Measurements from ENCODE around the gene FOXQ1. TPM values are rescaled to one million over a fixed set of nuclear protein-coding genes. Genes with fewer than 3 reads are reported as not detected.

FOXQ1 gene
- polyA plus RNA-seq (2013, experiment 1 of 2; ENCODE audit: insufficient read length) = not detected
- polyA plus RNA-seq (2013, experiment 2 of 2; ENCODE audit: insufficient read length) = 0.12 TPM

DNA sequence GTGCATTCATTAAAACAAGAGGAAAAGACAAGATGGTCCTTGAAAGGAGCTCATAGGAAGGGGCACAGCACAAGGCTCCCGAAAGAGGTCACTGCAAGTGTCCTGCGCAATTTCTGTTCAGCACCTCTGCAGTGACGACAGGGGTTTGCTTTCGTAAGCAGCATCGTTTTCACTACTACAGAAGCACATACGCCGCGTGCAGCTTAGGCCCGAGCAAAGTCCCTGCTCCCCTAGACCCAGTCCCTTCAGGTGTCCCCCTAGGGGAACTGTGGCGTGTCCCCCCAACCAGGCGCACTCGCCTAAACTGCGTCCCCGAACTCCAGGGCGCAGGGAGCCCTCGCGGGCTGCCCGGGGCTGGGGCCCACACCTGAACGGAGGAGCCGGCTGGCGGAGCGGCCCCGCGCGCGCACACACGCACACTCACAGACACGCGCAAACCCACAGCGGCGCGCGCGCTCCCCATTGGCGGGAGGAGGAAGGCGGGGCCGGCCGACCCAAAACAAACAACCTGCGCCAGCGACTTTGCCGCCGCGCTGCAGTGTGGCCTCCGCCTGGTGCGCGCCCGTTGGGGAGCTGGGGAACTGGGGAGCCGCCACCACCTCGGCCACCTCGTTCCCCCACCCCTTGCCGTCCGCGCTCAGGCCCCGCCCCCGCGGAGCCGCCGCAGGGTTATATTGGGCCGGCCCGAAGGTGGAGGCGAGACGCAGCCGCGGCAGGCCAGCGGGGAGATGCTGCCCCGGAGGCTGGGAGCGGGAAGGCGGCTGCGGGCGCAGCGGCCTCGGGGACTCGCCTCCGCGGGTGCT lies at the start of gene FOXQ1:
FOXQ1 (plus strand) TSS at position 699 of the 803 bp plus-strand sequence. CDS start 607 bp downstream, outside the sequence.
- DNase-seq = no peak

GRCh38 chr6:1262704-1263038 lies 49.2 kb upstream of the FOXQ1 start:
- DNase-seq = no peak

DNA sequence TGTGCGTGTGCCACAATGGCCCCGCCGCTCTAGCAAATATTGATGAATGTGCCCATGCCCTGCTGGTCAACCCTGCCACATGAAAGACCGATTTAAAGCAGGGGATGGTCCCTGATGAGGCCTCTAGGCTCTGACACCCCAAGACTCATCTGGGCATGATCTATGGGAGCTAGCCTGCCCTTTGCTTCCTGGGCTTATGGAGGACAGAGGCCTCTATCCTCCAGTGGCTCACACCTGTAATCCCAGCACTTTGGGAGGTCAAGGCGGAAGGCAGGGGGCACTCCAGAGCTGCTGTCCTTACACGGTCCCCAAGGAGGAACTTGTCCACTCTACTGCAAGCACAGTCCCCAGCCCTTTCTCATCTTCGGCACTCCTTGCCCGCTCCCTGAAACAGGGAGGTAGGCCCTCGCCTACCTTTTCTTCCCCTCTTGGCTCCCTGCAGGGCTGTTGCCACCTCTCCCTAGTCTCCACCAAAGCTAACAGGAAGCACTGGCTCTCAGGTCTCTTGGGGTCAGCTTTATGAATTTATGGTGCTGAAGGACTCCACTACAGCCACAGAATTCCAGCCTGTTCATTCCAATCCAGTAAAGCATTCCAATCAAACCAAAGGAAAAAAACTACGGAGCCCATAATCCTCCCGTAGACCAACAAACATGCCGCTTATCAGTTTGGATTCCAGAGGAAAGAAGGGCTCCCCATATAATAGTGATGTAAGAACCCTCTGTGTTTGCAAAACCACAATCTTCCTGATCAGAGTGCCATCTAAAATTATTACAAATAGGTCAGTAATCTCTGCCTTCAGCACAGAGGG lies 48.7 kb upstream of the FOXQ1 start:
- DNase-seq = peak; percentile 66

DNA sequence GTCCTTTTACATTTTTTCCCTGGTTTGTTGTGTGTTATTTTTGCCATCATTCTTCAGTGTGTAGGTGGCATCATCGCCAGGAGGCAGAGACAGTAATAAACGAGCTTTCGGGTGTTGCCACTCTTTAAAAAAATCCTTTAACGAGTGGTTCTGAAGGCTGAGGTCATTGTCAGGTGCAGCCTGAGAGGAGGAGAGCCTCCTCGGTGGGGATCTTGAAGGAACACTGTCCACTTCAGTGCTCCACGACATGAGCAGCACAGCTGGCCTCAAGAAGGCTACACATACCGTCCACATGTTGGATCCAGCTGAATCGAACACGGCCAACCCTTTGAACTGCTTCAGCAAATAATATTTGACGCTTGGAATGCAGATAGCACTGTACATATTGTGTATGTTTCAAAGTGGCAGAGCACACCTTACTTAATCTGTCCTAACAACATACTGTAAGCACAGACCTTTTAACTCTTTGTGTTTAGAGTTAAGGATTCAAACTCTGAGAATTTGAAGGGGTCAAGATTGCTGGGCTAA lies 48.0 kb upstream of the FOXQ1 start:
- no peak for DNase-seq

- no peak for DNase-seq
Measured at GRCh38 chr6:1264619-1265445, 47.1 kb upstream of the FOXQ1 start.

DNA sequence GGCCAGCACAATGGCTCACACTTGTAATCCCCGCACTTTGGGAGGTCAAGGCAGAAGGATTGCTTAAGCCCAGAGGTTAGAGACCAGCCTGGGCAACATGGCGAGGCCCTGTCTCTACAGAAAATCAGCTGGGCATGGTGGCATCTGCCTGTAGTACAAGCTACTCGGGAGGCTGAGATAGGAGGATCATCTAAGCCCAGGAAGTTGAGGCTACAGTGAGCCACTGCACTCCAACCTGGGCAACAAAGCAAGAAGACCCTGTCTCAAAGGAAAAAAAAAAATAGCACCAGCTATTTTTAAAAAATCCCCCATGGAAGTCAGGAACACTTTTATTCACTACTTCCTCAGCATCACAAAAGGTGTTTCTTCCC lies 45.2 kb upstream of the FOXQ1 start:
- no peak for DNase-seq

GRCh38 chr6:1267057-1267732 lies 44.7 kb upstream of the FOXQ1 start:
- DNase-seq = no peak

DNA sequence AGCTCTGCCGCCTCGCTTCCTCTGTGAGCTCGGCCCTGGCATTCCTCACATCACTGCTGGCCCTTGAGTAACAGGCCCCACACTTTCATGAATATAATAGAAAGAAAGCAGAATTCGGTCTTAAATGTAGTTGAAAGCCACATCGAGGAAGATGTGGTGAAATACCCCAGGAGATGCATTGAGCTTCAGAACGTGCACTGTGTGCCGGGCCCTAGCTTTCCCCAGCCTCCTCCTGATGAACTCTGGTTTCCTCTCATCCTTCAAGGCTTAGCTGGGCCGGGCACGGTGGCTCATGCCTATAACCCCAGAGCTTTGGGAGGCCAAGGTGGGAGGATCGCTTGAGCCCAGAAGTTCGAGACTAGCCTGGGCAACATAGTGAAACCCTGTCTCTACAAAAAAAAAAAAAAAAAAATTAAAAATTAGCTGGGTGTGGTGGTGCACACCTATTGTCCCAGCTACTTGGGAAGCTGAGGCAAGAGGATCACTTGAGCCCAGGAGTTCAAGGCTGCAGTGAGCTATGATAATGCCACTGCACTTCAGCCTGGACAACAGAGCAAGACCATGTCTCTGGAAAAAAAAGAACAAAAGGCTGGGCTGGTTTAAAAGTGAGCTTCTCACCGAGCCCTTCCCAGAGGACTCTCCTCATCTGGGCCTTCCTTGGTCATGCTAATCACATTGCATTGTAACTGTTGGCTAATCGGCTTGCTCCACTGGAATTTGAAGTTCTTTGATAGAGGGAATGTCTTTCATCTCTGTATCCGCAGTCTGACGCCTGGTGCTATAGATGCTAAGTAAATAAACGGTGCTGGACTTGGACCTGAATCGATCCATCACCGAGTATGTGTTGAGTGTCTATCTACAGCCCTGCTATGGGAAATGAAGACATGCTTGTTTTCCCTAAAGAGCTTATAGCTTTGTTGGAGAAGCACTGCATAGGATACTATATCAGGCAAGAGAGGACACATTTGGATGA lies 43.8 kb upstream of the FOXQ1 start:
- no peak for DNase-seq

DNA sequence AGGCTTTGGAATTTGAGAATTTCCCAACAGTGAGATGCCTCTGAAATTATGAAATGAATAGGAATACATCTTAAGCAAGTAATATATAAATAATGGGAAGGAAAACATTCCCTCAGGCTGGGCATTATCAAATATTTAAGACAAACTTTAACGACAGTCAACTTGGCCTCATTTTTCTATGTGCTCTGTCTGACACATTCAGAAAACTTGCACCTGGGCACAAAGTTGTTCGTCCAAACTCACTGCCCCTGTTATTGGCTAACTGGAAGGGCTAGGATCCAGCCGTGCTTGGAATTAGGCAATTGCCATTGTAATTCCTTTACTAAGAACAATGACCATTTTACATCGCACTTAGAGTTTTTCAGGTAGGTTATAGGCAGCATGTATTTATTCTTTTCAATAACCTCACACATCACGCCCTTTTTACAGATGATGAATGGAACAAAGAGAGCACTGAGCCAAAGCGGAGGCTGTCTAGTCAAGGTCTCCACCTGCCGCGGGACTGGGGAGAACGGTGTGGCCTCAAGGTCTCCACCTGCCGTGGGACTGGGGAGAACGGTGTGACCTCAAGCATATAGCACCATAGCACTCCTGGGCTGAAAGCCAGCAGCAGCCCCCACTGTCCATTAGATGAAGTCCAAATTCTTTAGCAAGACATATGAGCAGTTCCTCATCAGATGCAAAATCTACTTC lies 40.7 kb upstream of the FOXQ1 start:
- DNase-seq = no peak

- no peak for DNase-seq
Measured at GRCh38 chr6:1278061-1278720, 33.7 kb upstream of the FOXQ1 start.

- DNase-seq = no peak
Measured at GRCh38 chr6:1279065-1279464, 32.8 kb upstream of the FOXQ1 start.

DNA sequence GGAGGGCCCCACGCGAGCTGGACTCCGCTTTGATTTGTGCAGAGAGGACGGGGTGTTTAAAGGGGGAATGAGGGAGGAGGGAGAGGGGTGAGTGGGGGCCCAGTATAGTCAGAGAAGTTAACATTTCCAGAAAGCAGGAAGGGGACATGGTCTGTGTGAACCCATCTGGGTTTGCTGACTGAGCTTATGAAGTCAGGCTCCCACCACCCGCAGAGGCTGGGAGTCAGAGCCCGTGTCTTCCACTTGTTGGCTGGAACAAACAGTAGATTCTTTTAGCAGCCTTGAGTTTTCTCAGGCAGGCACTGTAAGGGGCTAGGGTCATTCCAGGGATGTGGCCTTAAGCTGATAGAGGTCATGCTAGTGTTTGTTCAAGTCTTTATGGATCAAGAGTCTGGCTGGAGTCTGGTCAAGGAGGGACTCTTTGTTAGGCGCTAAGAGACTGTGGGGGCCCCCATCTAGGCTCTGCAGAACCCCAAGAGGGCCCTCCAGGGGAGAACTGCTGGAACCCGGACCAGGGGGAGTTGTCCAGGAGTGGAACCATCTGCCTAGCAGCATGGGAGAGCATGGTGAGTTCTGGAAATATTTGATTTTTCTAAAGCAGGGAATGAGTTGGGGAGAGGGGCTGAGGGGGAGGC lies 31.1 kb upstream of the FOXQ1 start:
- DNase-seq = no peak

DNA sequence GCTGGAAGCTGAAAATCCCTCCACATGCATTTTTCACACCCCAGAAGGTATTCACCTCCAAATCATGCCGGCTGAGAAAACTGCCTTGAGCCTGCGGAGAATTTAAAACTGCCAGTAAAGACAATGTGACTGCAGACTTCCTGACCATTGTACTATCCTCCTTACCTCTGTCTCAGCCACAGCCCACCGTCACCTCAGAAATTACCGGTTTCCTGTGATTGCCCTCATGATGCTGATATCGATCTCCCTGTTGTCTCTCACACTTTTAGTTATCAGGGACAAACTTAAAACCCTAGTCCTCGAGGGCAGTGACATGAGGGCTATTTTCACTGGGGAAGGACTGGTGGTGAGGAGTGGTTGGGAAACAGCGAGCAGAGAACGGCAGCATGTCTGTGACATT lies 30.2 kb upstream of the FOXQ1 start:
- no peak for DNase-seq

DNA sequence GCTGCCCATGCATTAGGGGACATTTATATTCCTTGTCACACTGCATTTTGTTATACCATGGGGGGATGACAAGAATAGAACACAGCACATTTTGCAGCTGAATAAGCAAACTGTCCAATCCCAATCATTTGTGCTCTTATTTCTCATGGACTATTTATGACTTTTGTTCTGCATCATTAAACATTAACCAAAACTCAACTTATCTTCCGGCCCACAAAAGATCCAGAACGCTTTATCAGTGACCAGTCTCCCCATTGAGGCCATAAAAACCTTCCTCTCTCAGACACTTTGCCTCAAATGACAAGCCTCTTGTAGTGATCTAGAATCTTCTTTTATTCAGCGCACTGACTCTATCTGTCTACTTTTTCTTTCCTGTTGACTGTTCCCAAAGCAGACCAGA lies 28.4 kb upstream of the FOXQ1 start:
- DNase-seq = no peak

DNA sequence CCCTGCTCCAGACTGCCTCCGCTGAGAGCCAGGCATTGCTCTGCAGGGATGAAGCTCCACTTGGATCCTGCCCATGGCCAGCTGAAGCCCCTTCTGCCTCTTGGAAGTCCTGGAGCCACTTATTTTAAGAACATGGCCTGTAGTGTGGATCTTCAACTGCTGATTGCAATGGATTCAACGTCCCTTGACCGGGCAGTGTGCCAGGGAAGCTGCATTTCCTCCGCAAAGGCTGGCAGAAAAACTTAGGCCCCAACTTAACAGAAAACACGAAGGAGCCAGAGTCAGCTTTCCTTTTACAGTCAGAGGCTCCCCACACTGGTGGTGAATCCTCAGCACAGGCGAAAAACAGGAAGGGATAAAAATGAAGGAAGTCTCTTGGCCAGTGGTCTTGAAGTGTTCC lies 26.3 kb upstream of the FOXQ1 start:
- peak; percentile 47 for DNase-seq

DNA sequence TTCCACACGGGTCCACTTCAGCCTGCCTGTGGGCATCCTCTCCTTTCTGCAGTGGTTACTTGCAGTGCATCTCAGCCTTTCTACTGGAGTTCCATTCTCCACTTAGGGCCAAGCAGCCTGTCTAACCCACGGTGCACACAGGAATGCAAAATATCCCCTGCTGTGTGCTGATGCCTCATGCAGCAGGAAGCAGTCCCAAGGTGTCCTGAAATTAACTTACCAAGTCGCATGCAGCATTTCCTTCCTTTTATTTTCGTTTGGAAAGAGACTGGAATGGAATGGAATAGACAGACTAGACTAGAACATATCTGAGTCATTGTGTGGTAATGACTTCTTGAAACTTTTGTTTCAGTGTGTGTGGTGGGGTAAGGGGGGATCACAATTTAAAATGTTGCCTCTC lies 25.9 kb upstream of the FOXQ1 start:
- DNase-seq = peak; percentile 90

DNA sequence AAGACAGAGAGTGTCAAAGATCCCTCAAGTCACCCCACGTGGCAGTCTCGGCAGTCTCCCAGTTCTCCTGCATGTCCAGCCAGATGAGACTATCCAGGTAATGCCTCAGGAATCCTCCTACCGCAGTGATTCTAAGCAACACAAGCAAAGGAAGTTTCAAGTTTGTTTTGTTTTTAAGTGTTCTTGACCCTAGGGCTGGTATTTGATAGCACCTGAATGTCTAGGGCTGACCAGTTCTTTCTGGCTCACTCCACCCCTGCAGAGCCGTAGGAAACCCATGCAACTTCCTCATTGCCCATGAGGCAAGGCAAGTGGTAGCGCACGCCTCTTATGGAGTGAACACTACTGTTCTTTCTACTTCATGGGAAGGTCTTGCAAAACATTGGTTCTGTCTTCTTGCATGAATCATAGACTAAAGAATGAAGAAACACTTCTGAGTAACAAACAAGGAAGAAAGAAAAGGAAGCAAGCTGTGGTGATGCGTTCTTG lies 24.8 kb upstream of the FOXQ1 start:
- DNase-seq = peak; percentile 72

GRCh38 chr6:1290086-1290485 lies 21.8 kb upstream of the FOXQ1 start:
- DNase-seq = no peak

GRCh38 chr6:1290805-1291204 lies 21.1 kb upstream of the FOXQ1 start:
- DNase-seq = no peak
